GM19025 (cell line): ENCODE results near the gene PPP1R1B.

Experiments
- ATAC-seq: cut with Tn5 transposase; IDR thresholded peaks from one replicate; pipeline ENCODE4 v1.9.1; 2021; ENCODE audit warnings: mild to moderate bottlenecking, low read depth, moderate library complexity; ENCODE audit not compliant: unreplicated experiment

Gene PPP1R1B

GRCh38 chr17:39664581-39665561 lies 38.1 kb downstream of the PPP1R1B start, which contains the start of gene TCAP:
TSS of gene TCAP (plus strand) at chr17:39665349. CDS start at chr17:39665360, 11 bp downstream.
- no peak for ATAC-seq

- no peak for ATAC-seq
Observed at GRCh38 chr17:39665642-39666224, 39.0 kb downstream of the PPP1R1B start.

- ATAC-seq: no peak
Observed at GRCh38 chr17:39666231-39666600, 39.5 kb downstream of the PPP1R1B start.

- no peak for ATAC-seq
Observed at GRCh38 chr17:39666601-39667261, 40.0 kb downstream of the PPP1R1B start.

- no peak for ATAC-seq
Observed at GRCh38 chr17:39667262-39667944, 40.7 kb downstream of the PPP1R1B start.

- no peak for ATAC-seq
Observed at GRCh38 chr17:39667945-39668924, 41.5 kb downstream of the PPP1R1B start, which contains the start of gene PNMT. TSS of gene PNMT (plus strand) at chr17:39668453. CDS start at chr17:39668476, 23 bp downstream.

GRCh38 chr17:39669897-39670735 lies 43.4 kb downstream of the PPP1R1B start:
- ATAC-seq: no peak

- no peak for ATAC-seq
Observed at GRCh38 chr17:39670746-39671145, 44.0 kb downstream of the PPP1R1B start.

GRCh38 chr17:39671651-39672521 lies 45.1 kb downstream of the PPP1R1B start:
- no peak for ATAC-seq

GRCh38 chr17:39672522-39673334 lies 46.0 kb downstream of the PPP1R1B start:
- ATAC-seq: no peak

- no peak for ATAC-seq
Observed at GRCh38 chr17:39673335-39674081, 46.8 kb downstream of the PPP1R1B start.

GRCh38 chr17:39674179-39674578 lies 47.4 kb downstream of the PPP1R1B start:
- ATAC-seq: no peak

- no peak for ATAC-seq
Observed at GRCh38 chr17:39674702-39675389, 48.1 kb downstream of the PPP1R1B start.

- ATAC-seq: no peak
Observed at GRCh38 chr17:39675390-39676082, 48.8 kb downstream of the PPP1R1B start.
